HG02885 (cell line): ENCODE data around the gene MYCN.
A peak's percentile ranks its signal among the peaks of the same experiment; 100 is the strongest.
"Not testable (repeated sequence)": the region's sequence is repeated elsewhere in the genome, so short reads cannot be mapped to it uniquely, and the experiment has no call there.

Experiments used
- ATAC-seq: cut with Tn5 transposase; IDR thresholded peaks from one replicate; pipeline ENCODE4 v1.9.1; 2021; ENCODE audit warnings: mild to moderate bottlenecking; ENCODE audit not compliant: unreplicated experiment, poor library complexity

MYCN gene

GRCh38 chr2:15939854-15940660 lies at the start of gene MYCN:
TSS of gene MYCN (plus strand) at chr2:15940550. CDS start at chr2:15942065, 1,515 bp downstream.
- peak; percentile 25 for ATAC-seq

- no peak for ATAC-seq
Measured at GRCh38 chr2:15890936-15891905, 49.1 kb upstream of the MYCN start.

GRCh38 chr2:15892151-15892880 lies 48.0 kb upstream of the MYCN start:
- no peak for ATAC-seq

GRCh38 chr2:15893085-15893484 lies 47.3 kb upstream of the MYCN start:
- ATAC-seq = no peak

- no peak for ATAC-seq
Measured at GRCh38 chr2:15893689-15894480, 46.5 kb upstream of the MYCN start.

- no peak for ATAC-seq
Measured at GRCh38 chr2:15894481-15895144, 45.7 kb upstream of the MYCN start.

GRCh38 chr2:15895615-15896469 lies 44.5 kb upstream of the MYCN start:
- no peak for ATAC-seq

GRCh38 chr2:15896859-15897258 lies 43.5 kb upstream of the MYCN start:
- ATAC-seq = no peak

- ATAC-seq = no peak
Measured at GRCh38 chr2:15897431-15898098, 42.8 kb upstream of the MYCN start.

- ATAC-seq = no peak
Measured at GRCh38 chr2:15899327-15899612, 41.1 kb upstream of the MYCN start.

GRCh38 chr2:15899751-15900493 lies 40.4 kb upstream of the MYCN start:
- no peak for ATAC-seq

GRCh38 chr2:15901095-15901807 lies 39.1 kb upstream of the MYCN start:
- no peak for ATAC-seq

GRCh38 chr2:15901808-15902130 lies 38.6 kb upstream of the MYCN start:
- no peak for ATAC-seq

GRCh38 chr2:15903910-15904309 lies 36.4 kb upstream of the MYCN start:
- ATAC-seq = not testable (repeated sequence)

GRCh38 chr2:15905267-15905645 lies 35.1 kb upstream of the MYCN start:
- ATAC-seq = no peak

- no peak for ATAC-seq
Measured at GRCh38 chr2:15905986-15906491, 34.3 kb upstream of the MYCN start.

- ATAC-seq = no peak
Measured at GRCh38 chr2:15906778-15907177, 33.6 kb upstream of the MYCN start.
